Endodermal cell (in vitro differentiated cells): Measurements from ENCODE around the gene SHROOM4. TPM values are rescaled to one million over a fixed set of nuclear protein-coding genes. Genes with fewer than 3 reads are reported as not detected.

ENCODE experiments used
- DNase-seq: peaks from one replicate; pipeline ENCODE4 v3.0.0-alpha.2; 2017
- H3K27ac ChIP-seq: 2 replicates; pipeline ENCODE4 v1.5.1; 2013; ENCODE audit warnings: mild to moderate bottlenecking, low read depth, low read length, moderate library complexity
- H3K27me3 ChIP-seq: 2 replicates; pipeline ENCODE4 v1.6.1; 2013; ENCODE audit warnings: mild to moderate bottlenecking, low read length, moderate library complexity; ENCODE audit not compliant: insufficient read depth, control insufficient read depth, poor library complexity, severe bottlenecking
- H3K36me3 ChIP-seq: 2 replicates; pipeline ENCODE4 v1.7.0; 2013; ENCODE audit warnings: mild to moderate bottlenecking, low read length, moderate library complexity; ENCODE audit not compliant: control insufficient read depth, insufficient read depth
- H3K4me1 ChIP-seq: one replicate; pipeline ENCODE4 v1.7.0; 2013; ENCODE audit warnings: low read length; ENCODE audit not compliant: control insufficient read depth, insufficient read depth
- H3K4me3 ChIP-seq: 2 replicates; pipeline ENCODE4 v1.5.1; 2013; ENCODE audit warnings: mild to moderate bottlenecking, low read length, moderate library complexity
- H3K9ac ChIP-seq: 2 replicates; pipeline ENCODE4 v1.6.1; 2013; ENCODE audit warnings: mild to moderate bottlenecking, low read length, moderate library complexity; ENCODE audit not compliant: poor library complexity, severe bottlenecking; ENCODE audit errors: extremely low read depth
- H3K9me3 ChIP-seq: 2 replicates; pipeline ENCODE4 v1.6.1; 2013; ENCODE audit warnings: mild to moderate bottlenecking, low read length, moderate library complexity; ENCODE audit not compliant: control insufficient read depth
- H3K27ac Mint-ChIP-seq: 2 replicates; pipeline ENCODE4 v1.8.0; 2020; ENCODE audit warnings: mixed read lengths
- H3K27me3 Mint-ChIP-seq: 2 replicates; pipeline ENCODE4 v1.8.0; 2021; ENCODE audit warnings: mild to moderate bottlenecking, mixed read lengths; ENCODE audit not compliant: insufficient read depth
- H3K36me3 Mint-ChIP-seq: 2 replicates; pipeline ENCODE4 v1.8.0; 2020; ENCODE audit warnings: low read depth, mixed read lengths
- H3K4me1 Mint-ChIP-seq: 2 replicates; pipeline ENCODE4 v1.8.0; 2020; ENCODE audit warnings: mixed read lengths
- H3K4me3 Mint-ChIP-seq: 2 replicates; pipeline ENCODE4 v1.8.0; 2020; ENCODE audit warnings: mild to moderate bottlenecking, moderate library complexity, mixed read lengths
- H3K9me3 Mint-ChIP-seq: 2 replicates; pipeline ENCODE4 v1.8.0; 2020; ENCODE audit warnings: mild to moderate bottlenecking, mixed read lengths
- WGBS, 2 experiments: methylation state at CpG; one replicate each; pipeline versions ENCODE4 v1.1.5 to v1.1.7; 2013; ENCODE audit warnings: missing lambda C conversion rate in 2 of 2, mixed read lengths in 1 of 2; ENCODE audit not compliant: insufficient coverage in 1 of 2, insufficient read length in 1 of 2; 5-methylcytosine and 5-hydroxymethylcytosine counted together
- long read RNA-seq, 4 experiments: library from polyadenylated mRNA in 2 of 4; library from RNA in 1 of 4; library from capped mRNA in 1 of 4; stranded (forward) in 3 of 4; unstranded in 1 of 4; transcript quantifications; one replicate each; pipeline ENCODE4 v2.0.0, GENCODE V29; 2020 to 2021; ENCODE audit warnings: inconsistent platforms in 1 of 4
- polyA plus RNA-seq, 2 experiments: library from polyadenylated mRNA; stranded (reverse); fragments of 50-300 nt; gene quantifications; one replicate each; pipeline ENCODE4 v1.2.3, GENCODE V29; 2013
- total RNA-seq, 2 donors: library from RNA; stranded (reverse); fragmentation: NEBNext Ultra II Directional in 1 of 2; extraction: Animal tissue kit (Norgen Biotek cat#: 25700) in 1 of 2; gene quantifications; 2 replicates in 1 of 2; 3 replicates in 1 of 2; pipeline ENCODE4 v1.2.1, GENCODE V29; 2021
- TF ChIP-seq, protein P1 (sequence below): fragments of 200-600 bp; sonication (generic); conservative IDR thresholded peaks from 2 replicates; pipeline ENCODE4 v1.5.0; 2021; ENCODE audit warnings: antibody characterized with exemption, mild to moderate bottlenecking

The SHROOM4 gene, protein sequence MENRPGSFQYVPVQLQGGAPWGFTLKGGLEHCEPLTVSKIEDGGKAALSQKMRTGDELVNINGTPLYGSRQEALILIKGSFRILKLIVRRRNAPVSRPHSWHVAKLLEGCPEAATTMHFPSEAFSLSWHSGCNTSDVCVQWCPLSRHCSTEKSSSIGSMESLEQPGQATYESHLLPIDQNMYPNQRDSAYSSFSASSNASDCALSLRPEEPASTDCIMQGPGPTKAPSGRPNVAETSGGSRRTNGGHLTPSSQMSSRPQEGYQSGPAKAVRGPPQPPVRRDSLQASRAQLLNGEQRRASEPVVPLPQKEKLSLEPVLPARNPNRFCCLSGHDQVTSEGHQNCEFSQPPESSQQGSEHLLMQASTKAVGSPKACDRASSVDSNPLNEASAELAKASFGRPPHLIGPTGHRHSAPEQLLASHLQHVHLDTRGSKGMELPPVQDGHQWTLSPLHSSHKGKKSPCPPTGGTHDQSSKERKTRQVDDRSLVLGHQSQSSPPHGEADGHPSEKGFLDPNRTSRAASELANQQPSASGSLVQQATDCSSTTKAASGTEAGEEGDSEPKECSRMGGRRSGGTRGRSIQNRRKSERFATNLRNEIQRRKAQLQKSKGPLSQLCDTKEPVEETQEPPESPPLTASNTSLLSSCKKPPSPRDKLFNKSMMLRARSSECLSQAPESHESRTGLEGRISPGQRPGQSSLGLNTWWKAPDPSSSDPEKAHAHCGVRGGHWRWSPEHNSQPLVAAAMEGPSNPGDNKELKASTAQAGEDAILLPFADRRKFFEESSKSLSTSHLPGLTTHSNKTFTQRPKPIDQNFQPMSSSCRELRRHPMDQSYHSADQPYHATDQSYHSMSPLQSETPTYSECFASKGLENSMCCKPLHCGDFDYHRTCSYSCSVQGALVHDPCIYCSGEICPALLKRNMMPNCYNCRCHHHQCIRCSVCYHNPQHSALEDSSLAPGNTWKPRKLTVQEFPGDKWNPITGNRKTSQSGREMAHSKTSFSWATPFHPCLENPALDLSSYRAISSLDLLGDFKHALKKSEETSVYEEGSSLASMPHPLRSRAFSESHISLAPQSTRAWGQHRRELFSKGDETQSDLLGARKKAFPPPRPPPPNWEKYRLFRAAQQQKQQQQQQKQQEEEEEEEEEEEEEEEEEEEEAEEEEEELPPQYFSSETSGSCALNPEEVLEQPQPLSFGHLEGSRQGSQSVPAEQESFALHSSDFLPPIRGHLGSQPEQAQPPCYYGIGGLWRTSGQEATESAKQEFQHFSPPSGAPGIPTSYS (N-terminal part only)
- 10 to 100 TPM; 17.7 to 20.5 TPM for total RNA-seq
- polyA plus RNA-seq (2013, experiment 1 of 2): 4.5 TPM
- 5.6 TPM for polyA plus RNA-seq (2013, experiment 2 of 2)
- long read RNA-seq, experiment 1, partial matches to known transcripts: 0 of 3 reads
- long read RNA-seq, experiment 1, other reads (novel, unspliced or antisense): 3 of 3 reads
- long read RNA-seq, experiment 2, full-length matches to known transcripts: 1 of 14 reads
- long read RNA-seq, experiment 2, partial matches to known transcripts: 4 of 14 reads
- long read RNA-seq, experiment 2, other reads (novel, unspliced or antisense): 9 of 14 reads
- long read RNA-seq, experiment 3, partial matches to known transcripts: 1 of 3 reads
- long read RNA-seq, experiment 3, other reads (novel, unspliced or antisense): 2 of 3 reads
- long read RNA-seq, experiment 4, partial matches to known transcripts: 2 of 5 reads
- long read RNA-seq, experiment 4, other reads (novel, unspliced or antisense): 3 of 5 reads

DNA sequence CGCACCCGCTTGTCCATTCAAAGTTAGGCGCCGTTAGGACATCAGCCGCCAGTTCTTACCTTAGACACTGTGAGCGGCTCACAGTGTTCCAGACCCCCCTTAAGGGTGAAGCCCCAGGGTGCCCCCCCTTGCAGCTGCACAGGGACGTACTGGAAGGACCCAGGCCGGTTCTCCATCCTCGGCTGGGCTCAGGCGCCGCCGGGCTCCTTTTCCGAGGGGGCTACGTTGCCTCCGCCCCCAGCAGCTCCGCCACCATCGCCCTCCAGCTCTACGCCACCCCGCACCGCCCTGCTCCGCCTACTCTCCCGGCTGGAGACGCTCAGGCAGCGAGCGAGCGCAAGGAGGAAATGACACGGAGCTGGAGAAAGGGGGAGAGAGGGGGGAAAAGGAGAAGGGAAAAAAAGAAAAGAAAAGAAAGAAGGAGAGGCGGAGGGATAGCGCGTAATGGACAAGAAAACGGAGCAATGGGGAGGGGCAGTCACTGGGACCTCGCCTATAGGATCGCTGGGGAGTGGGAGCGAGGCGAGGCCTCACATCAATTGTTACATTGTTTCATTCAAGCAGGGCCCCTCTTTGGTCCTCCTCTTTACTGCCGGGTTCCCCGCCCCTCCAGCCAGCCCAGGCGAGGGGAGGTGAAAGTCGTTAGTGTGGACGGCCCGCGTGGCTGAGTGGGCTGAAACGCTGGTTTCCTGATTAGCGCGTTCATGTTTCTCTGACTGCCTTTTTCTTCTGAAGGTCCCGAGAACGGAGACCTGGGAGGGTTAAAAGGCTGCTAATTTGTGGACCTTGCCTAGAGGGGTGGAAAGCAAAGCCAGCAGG, at the start of gene SHROOM4:
Gene SHROOM4 (minus strand): TSS at position 352 of the 819 bp plus-strand sequence. CDS start 176 bp downstream, at position 176.
- Mint-ChIP-seq H3K27me3 (no peaks in the 10 kb centered on the region), H3K4me3 (peak within 1 kb of the TSS; percentile 72), H3K36me3 (peaks cover 14% of the 10 kb centered on the region), H3K27ac (peak within 1 kb of the TSS; percentile 83), H3K4me1 (peaks cover 21% of the 10 kb centered on the region), H3K9me3 (peaks cover 50% of the 10 kb centered on the region)
- 0 to 2% methylated on average over 4 to 35 of the region's 47 CpGs for WGBS, 2 experiments
- H3K27ac ChIP-seq: peak within 1 kb of the TSS; percentile 22
- peaks cover 7% of the 10 kb centered on the region for H3K36me3 ChIP-seq
- no peaks in the 10 kb centered on the region for H3K9me3 ChIP-seq
- TF ChIP-seq, protein P1, sequence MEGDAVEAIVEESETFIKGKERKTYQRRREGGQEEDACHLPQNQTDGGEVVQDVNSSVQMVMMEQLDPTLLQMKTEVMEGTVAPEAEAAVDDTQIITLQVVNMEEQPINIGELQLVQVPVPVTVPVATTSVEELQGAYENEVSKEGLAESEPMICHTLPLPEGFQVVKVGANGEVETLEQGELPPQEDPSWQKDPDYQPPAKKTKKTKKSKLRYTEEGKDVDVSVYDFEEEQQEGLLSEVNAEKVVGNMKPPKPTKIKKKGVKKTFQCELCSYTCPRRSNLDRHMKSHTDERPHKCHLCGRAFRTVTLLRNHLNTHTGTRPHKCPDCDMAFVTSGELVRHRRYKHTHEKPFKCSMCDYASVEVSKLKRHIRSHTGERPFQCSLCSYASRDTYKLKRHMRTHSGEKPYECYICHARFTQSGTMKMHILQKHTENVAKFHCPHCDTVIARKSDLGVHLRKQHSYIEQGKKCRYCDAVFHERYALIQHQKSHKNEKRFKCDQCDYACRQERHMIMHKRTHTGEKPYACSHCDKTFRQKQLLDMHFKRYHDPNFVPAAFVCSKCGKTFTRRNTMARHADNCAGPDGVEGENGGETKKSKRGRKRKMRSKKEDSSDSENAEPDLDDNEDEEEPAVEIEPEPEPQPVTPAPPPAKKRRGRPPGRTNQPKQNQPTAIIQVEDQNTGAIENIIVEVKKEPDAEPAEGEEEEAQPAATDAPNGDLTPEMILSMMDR: no peak
- H3K4me1 ChIP-seq: no peaks in the 10 kb centered on the region
- DNase-seq: peak; percentile 82
- H3K27me3 ChIP-seq: no peaks in the 10 kb centered on the region
- H3K4me3 ChIP-seq: peak within 1 kb of the TSS; percentile 87
- peak within 1 kb of the TSS; percentile 60 for H3K9ac ChIP-seq

DNA sequence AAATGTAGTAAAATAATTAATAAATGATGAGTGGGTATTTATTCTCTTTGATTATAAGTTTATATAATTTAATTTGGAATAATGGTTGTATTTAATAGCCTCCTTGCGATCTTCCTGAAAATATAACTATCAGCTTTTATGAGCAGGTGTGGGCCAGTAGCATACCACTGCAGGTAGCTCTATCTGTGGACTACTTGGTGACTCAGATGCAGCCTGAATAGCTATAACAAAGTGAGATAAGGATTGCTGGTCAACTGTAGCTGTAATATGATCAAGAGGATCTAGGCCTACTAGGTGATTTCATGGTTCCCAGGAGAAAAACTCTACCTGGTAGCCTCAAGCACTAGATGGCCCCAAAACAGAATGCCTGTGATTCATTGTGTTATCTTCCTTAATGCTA, 49.5 kb upstream of the SHROOM4 start:
- Histone ChIP-seq H3K9ac (no peak overlapping the region), H3K36me3 (no peaks in the 10 kb centered on the region), H3K9me3 (no peaks in the 10 kb centered on the region), H3K4me1 (no peaks in the 10 kb centered on the region), H3K27ac (no peak overlapping the region), H3K4me3 (no peak overlapping the region), H3K27me3 (no peaks in the 10 kb centered on the region)
- Mint-ChIP-seq H3K9me3 (peaks cover 30% of the 10 kb centered on the region), H3K36me3 (no peaks in the 10 kb centered on the region), H3K27me3 (no peaks in the 10 kb centered on the region), H3K4me1 (no peaks in the 10 kb centered on the region), H3K27ac (no peak overlapping the region), H3K4me3 (no peak overlapping the region)
- WGBS, 2 experiments: 89% methylated on average over 1 of the region's 1 CpG; no CpG with 5 or more reads in 1 of the 2 experiments
- DNase-seq: no peak
- TF ChIP-seq, protein P1: no peak
